ENCODE results near the gene ADGRB3.
"Not testable (repeated sequence)": the region's sequence is repeated elsewhere in the genome, so short reads cannot be mapped to it uniquely, and the experiment has no call there.

Gene ADGRB3

DNA sequence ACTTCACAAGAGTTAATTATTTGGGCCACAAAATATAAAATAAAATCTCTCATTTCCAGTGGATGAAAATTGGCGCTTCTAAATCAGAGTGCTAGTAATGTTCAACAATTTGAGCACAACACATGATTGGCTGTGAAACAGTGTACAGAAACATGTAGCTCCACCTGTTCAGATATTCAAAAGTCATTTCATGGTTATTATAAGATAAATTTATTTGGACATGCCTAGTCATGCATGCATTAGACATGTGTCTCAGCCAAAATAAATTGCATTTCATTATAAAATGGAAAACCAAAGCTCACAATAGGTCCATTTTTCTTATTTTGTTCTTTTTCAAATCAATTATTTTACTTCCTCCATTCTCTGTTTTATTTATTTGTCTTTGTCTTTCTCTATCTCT, 786.9 kb downstream of the ADGRB3 start:
- no peak for DNase-seq (ENCODE audit: low read depth, low spot score)

DNA sequence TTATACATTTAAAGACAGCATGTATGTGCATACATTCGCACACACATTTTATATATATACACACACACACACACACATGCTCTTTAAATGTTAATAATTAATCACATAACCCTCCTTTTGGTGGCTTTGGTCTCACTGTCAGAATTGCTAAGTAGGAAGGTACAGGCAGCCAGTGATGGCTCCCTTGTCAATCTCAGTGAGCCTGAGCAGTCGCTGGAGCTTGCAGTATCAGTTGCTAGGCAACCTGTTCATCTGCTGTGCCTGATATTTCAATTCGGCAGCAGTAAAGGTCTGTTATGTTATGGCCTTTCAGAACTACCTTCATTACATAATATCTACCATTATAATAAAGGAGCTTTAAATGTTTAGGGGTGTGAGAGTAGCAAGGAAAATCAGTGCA, 787.4 kb downstream of the ADGRB3 start:
- no peak for DNase-seq (ENCODE audit: low read depth, low spot score)

DNA sequence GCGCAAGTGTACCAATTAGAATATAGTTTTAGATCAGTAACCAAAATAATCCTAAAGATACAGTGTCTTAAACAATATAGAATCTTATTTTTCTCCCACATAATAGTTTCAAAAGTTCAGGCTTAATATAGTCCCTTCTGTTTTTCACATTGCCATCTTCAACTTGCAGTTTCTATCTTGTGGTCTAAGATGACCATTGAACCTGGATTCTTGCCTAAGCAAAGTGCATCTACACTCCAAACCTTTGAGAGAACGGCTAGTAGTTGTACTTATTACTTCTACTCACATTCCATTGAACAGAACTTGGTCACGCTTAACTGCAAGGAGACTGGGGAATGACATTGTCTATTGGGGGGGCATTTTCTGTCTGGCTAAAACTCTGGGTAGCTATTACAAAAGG, 788.7 kb downstream of the ADGRB3 start:
- no peak for DNase-seq (ENCODE audit: low read depth, low spot score)

DNA sequence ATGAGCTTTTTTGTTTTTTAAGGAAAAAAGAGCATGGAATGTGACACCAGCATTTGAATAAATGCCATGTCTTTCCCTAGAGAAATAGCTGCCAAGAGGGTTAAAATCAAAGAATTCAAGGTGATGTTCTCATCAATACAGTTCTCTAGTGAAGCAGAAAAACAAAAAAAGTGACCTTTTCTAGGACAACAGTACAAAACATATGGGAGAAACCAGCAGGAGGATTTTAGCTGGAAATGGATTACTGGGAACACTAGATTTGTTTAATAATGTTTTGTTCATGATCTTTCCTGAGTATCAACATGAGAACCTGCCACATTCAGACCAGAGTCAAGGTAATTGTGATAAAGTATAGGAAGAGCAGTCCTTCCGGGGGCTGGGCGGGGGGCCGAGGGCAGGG, 789.5 kb downstream of the ADGRB3 start:
- no peak for DNase-seq (ENCODE audit: low read depth, low spot score)

DNA sequence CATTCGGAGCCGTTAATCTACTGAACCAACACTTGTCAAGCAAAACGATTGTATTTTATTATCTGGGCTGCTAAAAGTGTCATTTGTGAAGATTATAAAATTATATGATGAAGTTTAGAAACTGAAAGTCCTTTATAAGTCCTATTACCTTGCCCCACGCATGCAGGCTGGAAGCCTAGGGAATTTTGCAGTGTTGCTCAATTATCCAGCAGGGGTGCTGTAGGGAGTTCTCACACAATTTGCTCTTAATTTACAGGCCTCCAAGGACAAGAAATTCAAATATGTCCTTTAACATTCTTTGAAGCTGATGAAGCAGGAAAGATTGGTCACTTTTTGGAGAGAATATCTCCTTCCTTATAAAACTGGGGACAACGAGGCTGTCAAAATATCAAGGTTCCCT, 792.8 kb downstream of the ADGRB3 start:
- no peak for DNase-seq (ENCODE audit: low read depth, low spot score)

DNA sequence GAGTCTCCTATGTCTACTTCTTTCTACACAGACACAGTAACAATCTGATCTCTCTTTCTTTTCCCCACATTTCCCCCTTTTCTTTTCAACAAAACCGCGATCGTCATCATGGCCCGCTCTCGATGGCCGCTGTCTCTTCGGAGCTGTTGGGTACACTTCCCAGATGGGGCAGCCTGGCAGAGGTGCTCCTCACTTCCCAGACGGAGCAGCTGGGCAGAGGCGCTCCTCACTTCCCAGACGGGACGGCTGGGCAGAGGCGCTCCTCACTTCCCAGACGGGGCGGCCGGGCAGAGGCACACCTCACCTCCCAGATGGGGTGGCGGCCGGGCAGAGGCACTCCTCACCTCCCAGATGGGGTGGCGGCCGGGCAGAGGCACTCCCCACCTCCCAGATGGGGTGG, 797.1 kb downstream of the ADGRB3 start:
- not testable (repeated sequence) for DNase-seq (ENCODE audit: low read depth, low spot score)

DNA sequence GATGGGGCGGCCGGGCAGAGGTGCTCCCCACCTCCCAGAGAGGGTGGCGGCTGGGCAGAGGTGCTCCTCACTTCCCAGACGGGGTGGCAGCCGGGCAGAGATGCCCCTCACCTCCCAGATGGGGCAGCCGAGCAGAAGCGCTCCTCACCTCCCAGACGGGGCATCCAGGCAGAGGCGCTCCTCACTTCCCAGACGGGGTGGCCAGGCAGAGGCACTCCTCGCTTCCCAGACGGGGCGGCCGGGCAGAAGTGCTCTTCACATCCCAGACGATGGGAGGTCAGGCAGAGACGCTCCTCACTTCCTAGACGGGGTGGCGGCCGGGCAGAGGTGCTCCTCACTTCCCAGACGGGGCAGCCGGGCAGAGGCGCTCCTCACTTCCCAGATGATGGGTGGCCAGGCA, 798.0 kb downstream of the ADGRB3 start:
- not testable (repeated sequence) for DNase-seq (ENCODE audit: low read depth, low spot score)

DNA sequence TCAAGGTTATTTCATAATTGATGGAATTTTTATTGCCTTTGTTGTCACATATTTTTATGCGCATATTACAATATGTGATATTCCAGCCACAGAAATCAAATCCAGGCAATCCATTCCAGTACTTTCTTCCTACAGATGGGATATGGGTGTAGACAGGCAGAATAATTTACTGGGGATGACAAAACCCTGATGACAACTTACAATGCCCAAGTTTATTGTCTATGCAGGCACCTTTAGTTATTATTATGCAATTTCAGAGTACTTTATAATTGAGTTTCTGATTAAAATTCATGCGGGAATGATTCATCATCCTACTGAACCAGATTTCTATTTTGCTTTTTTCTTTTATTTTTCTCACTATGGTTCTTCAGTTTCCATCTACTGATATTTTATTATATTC, 803.0 kb downstream of the ADGRB3 start:
- DNase-seq (ENCODE audit: low read depth, low spot score): no peak

Data from activated naive CD8-positive, alpha-beta T cell treated with anti-CD3 and anti-CD28 coated beads, Interleukin-2, amount 50 U/mL, for 16 hours (primary cell).